ENCODE data around the gene ZEB2. TPM values are rescaled to one million over a fixed set of nuclear protein-coding genes. Genes with fewer than 3 reads are reported as not detected.

Gene ZEB2
- total RNA-seq, 1 donor from 2014 or later, result 0.26 TPM

GRCh38 chr2:144517866-144518747 lies 1.8 kb downstream of the ZEB2 start:
- no peak for TF ChIP-seq CTCF (IDR thresholded peaks at IDR 0.05; ENCODE audit: insufficient read depth, low read length, severe bottlenecking)
- DNase-seq (ENCODE audit: low read depth) (no peak), FAIRE-seq (no peak)
- Histone ChIP-seq H3K36me3 (ENCODE audit: control insufficient read depth, insufficient read depth, low read length) (no peaks in the 10 kb centered on the region), H3K4me3 (ENCODE audit: low read depth, low read length) (no peak overlapping the region), H3K27me3 (ENCODE audit: control insufficient read depth, insufficient read depth, low read length) (peaks cover 67% of the 10 kb centered on the region)

GRCh38 chr2:144516981-144517865 lies 2.7 kb downstream of the ZEB2 start:
- Histone ChIP-seq H3K27me3 (ENCODE audit: control insufficient read depth, insufficient read depth, low read length) (peaks cover 67% of the 10 kb centered on the region), H3K36me3 (ENCODE audit: control insufficient read depth, insufficient read depth, low read length) (no peaks in the 10 kb centered on the region), H3K4me3 (ENCODE audit: low read depth, low read length) (peak overlapping the region; percentile 39)
- no peak for TF ChIP-seq CTCF (IDR thresholded peaks at IDR 0.05; ENCODE audit: insufficient read depth, low read length, severe bottlenecking)
- FAIRE-seq, result no peak
- DNase-seq (ENCODE audit: low read depth), result peak; percentile 69

GRCh38 chr2:144516411-144516980 lies 3.4 kb downstream of the ZEB2 start:
- Histone ChIP-seq H3K36me3 (ENCODE audit: control insufficient read depth, insufficient read depth, low read length) (no peaks in the 10 kb centered on the region), H3K27me3 (ENCODE audit: control insufficient read depth, insufficient read depth, low read length) (peaks cover 71% of the 10 kb centered on the region), H3K4me3 (ENCODE audit: low read depth, low read length) (no peak overlapping the region)
- FAIRE-seq, result no peak
- no peak for TF ChIP-seq CTCF (IDR thresholded peaks at IDR 0.05; ENCODE audit: insufficient read depth, low read length, severe bottlenecking)
- DNase-seq (ENCODE audit: low read depth), result no peak

- FAIRE-seq (no peak), DNase-seq (ENCODE audit: low read depth) (no peak)
- Histone ChIP-seq H3K4me3 (ENCODE audit: low read depth, low read length) (no peak overlapping the region), H3K27me3 (ENCODE audit: control insufficient read depth, insufficient read depth, low read length) (peaks cover 73% of the 10 kb centered on the region), H3K36me3 (ENCODE audit: control insufficient read depth, insufficient read depth, low read length) (no peaks in the 10 kb centered on the region)
- TF ChIP-seq CTCF (IDR thresholded peaks at IDR 0.05; ENCODE audit: insufficient read depth, low read length, severe bottlenecking), result no peak
Observed at GRCh38 chr2:144515696-144516410, 4.1 kb downstream of the ZEB2 start.

GRCh38 chr2:144515099-144515695 lies 4.7 kb downstream of the ZEB2 start:
- FAIRE-seq, result no peak
- TF ChIP-seq CTCF (IDR thresholded peaks at IDR 0.05; ENCODE audit: insufficient read depth, low read length, severe bottlenecking), result no peak
- no peaks in the 10 kb centered on the region for H3K36me3 ChIP-seq (ENCODE audit: control insufficient read depth, insufficient read depth, low read length)
- peaks cover 73% of the 10 kb centered on the region for H3K27me3 ChIP-seq (ENCODE audit: control insufficient read depth, insufficient read depth, low read length)
- H3K4me3 ChIP-seq (ENCODE audit: low read depth, low read length), result no peak overlapping the region
- DNase-seq (ENCODE audit: low read depth), result no peak

Data from bronchial epithelial cell (primary cell).